ENCODE data around the gene EVC2.
"Not testable (repeated sequence)": the region's sequence is repeated elsewhere in the genome, so short reads cannot be mapped to it uniquely, and the experiment has no call there.

Gene EVC2

GRCh38 chr4:5738061-5738460, 29.7 kb upstream of the EVC2 start:
- FAIRE-seq, result no peak

GRCh38 chr4:5735463-5735862, 27.1 kb upstream of the EVC2 start:
- no peak for FAIRE-seq

- no peak for FAIRE-seq
These were observed 26.5 kb upstream of the EVC2 start for GRCh38 chr4:5734853-5735252.

- no peak for FAIRE-seq
These were observed 23.8 kb upstream of the EVC2 start for GRCh38 chr4:5732158-5732557.

- no peak for FAIRE-seq
These were observed 22.9 kb upstream of the EVC2 start for GRCh38 chr4:5730993-5731990.

- no peak for FAIRE-seq
These were observed 22.1 kb upstream of the EVC2 start for GRCh38 chr4:5730436-5730835.

GRCh38 chr4:5728412-5728811, 20.1 kb upstream of the EVC2 start:
- FAIRE-seq, result not testable (repeated sequence)

- FAIRE-seq, result no peak
These were observed 16.0 kb upstream of the EVC2 start for GRCh38 chr4:5724377-5724776.

GRCh38 chr4:5722328-5722727, 14.0 kb upstream of the EVC2 start:
- no peak for FAIRE-seq

GRCh38 chr4:5721923-5722322, 13.6 kb upstream of the EVC2 start:
- no peak for FAIRE-seq

- FAIRE-seq, result no peak
These were observed 12.6 kb upstream of the EVC2 start for GRCh38 chr4:5720980-5721379.

GRCh38 chr4:5720157-5720850, 11.9 kb upstream of the EVC2 start:
- no peak for FAIRE-seq

- FAIRE-seq, result no peak
These were observed 11.1 kb upstream of the EVC2 start for GRCh38 chr4:5719350-5720055.

- no peak for FAIRE-seq
These were observed 10.1 kb upstream of the EVC2 start for GRCh38 chr4:5718411-5718810.

- no peak for FAIRE-seq
These were observed 9.2 kb upstream of the EVC2 start for GRCh38 chr4:5717449-5718158.

- FAIRE-seq, result no peak
These were observed 8.0 kb upstream of the EVC2 start for GRCh38 chr4:5716391-5716790.

- no peak for FAIRE-seq
These were observed 7.0 kb upstream of the EVC2 start for GRCh38 chr4:5715357-5715756.

GRCh38 chr4:5713861-5714260, 5.5 kb upstream of the EVC2 start:
- FAIRE-seq, result no peak

GRCh38 chr4:5712931-5713330, 4.6 kb upstream of the EVC2 start:
- no peak for FAIRE-seq

GRCh38 chr4:5712517-5712916, 4.2 kb upstream of the EVC2 start:
- no peak for FAIRE-seq

- no peak for FAIRE-seq
These were observed 3.3 kb upstream of the EVC2 start for GRCh38 chr4:5711479-5712184.

GRCh38 chr4:5710961-5711478, 2.7 kb upstream of the EVC2 start, which contains the start of gene EVC:
Gene EVC (plus strand): TSS chr4:5711201. CDS start chr4:5711381, 180 bp downstream.
- no peak for FAIRE-seq

Measured in A204.1 (cell line).